Posterior vena cava (tissue), 2 donors: ENCODE results near the gene TMEM273. TPM values are rescaled to one million over a fixed set of nuclear protein-coding genes. Genes with fewer than 3 reads are reported as not detected.

Experiments
- DNase-seq: peaks from one replicate; pipeline ENCODE4 v3.0.0-alpha.2; 2020; ENCODE audit warnings: low spot score
- intact Hi-C, 2 donors: fragments of 100-400 bp; cut with DNase I; formaldehyde crosslinking; loops; one replicate each; pipeline versions ENCODE4 v1.14.1 to v1.14.2; 2022 to 2023
- total RNA-seq, 2 donors: library from RNA; stranded (reverse); fragmentation: NEBNext Ultra II Directional; extraction: Animal tissue kit (Norgen Biotek cat#: 25700); gene quantifications; one replicate each; pipeline ENCODE4 v1.2.1, GENCODE V29; 2021
- donor health status: DM: yes; HTN: yes; CAD: no.
- donor health status: DM: yes; HTN: yes; CAD: no.

The TMEM273 gene
- total RNA-seq, 2 donors from 2014 or later: 17.0 to 26.1 TPM

- DNase-seq: no peak
- intact Hi-C loops: no loop called here
Measured at GRCh38 chr10:49110684-49111319, 77.4 kb downstream of the TMEM273 start.

GRCh38 chr10:49109669-49110340, 78.4 kb downstream of the TMEM273 start:
- intact Hi-C loops: no loop called here
- no peak for DNase-seq

GRCh38 chr10:49108656-49109055, 79.5 kb downstream of the TMEM273 start:
- intact Hi-C loops: no loop called here
- no peak for DNase-seq

GRCh38 chr10:49107887-49108267, 80.3 kb downstream of the TMEM273 start:
- intact Hi-C loops: no loop called here
- no peak for DNase-seq

- DNase-seq: no peak
- intact Hi-C loops: no loop called here
Measured at GRCh38 chr10:49107111-49107886, 80.9 kb downstream of the TMEM273 start.

- intact Hi-C loops: no loop called here
- DNase-seq: no peak
Measured at GRCh38 chr10:49106451-49106850, 81.7 kb downstream of the TMEM273 start.

GRCh38 chr10:49105076-49105475, 83.1 kb downstream of the TMEM273 start:
- intact Hi-C loops: no loop called here
- no peak for DNase-seq

Other genes starting within 250 kb of the TMEM273 start
- not detected for gene LRRC18, start 248.6 kb downstream of the TMEM273 start, total RNA-seq
- gene VSTM4, start 72.9 kb downstream of the TMEM273 start, total RNA-seq: 10 to 100 TPM; 14.9 to 20.2 TPM
- gene FAM170B, start 54.4 kb downstream of the TMEM273 start, total RNA-seq: not detected
- gene C10orf71, start 110.8 kb upstream of the TMEM273 start, total RNA-seq: under 1 TPM; 0.10 to 0.23 TPM
- not detected for gene DRGX, start 207.7 kb upstream of the TMEM273 start, total RNA-seq